HCT116 (cell line): ENCODE measurements around the gene ACAP3. TPM values are rescaled to one million over a fixed set of nuclear protein-coding genes. Genes with fewer than 3 reads are reported as not detected.

Source experiments
- ATAC-seq: fragments of 200-7000 bp; cut with Tn5 transposase; 2 replicates; pipeline ENCODE4 v1.9.1; 2020; ENCODE audit warnings: mild to moderate bottlenecking, moderate library complexity
- BruUV-seq: library from RNA; stranded (reverse); fragments of 400-500 nt; replicated peaks from 2 replicates; lab custom pipeline; 2021; lab: Mats Ljungman, UMichigan
- CTCF ChIA-PET: fragments of 300-600 bp; sonication (Branson Sonifier 250); formaldehyde crosslinking; loops from one replicate; lab custom pipeline; 2021; ENCODE audit warnings: antibody characterized with exemption; lab: Charles Lee
- POLR2A ChIA-PET: fragments of 300-600, 350-600 bp; sonication (Branson Sonifier 250); formaldehyde crosslinking; loops from one replicate; lab custom pipeline; 2021; ENCODE audit warnings: antibody characterized with exemption; lab: Charles Lee
- RAD21 ChIA-PET, 2 experiments: fragments of 300-600 bp; sonication (Branson Sonifier 250); formaldehyde crosslinking; loops; one replicate each; lab custom pipeline; 2023; ENCODE audit warnings: low total read pairs in 2 of 2; ENCODE audit not compliant: uncharacterized antibody in 2 of 2, unreplicated experiment in 2 of 2, low non-redundant PET in 1 of 2; lab: Charles Lee
- DNase-seq: peaks from one replicate; pipeline ENCODE4 v3.0.0-alpha.2; 2010; ENCODE audit warnings: low read depth, low spot score
- H2AFZ ChIP-seq: fragments of 200-600 bp; shearing (Covaris generic), sonication (generic); 2 replicates; pipeline ENCODE4 v1.6.1; 2017; ENCODE audit warnings: low read depth, mixed run types, mixed read lengths, antibody characterized with exemption, low read length; ENCODE audit not compliant: poor library complexity, severe bottlenecking
- H3K27ac ChIP-seq: 2 replicates; pipeline ENCODE4 v1.5.1; 2012; ENCODE audit warnings: low read depth, low read length
- H3K27me3 ChIP-seq: fragments of 200-600 bp; sonication (generic); 2 replicates; pipeline ENCODE4 v1.6.1; 2016; ENCODE audit warnings: mixed run types, low read length, mixed read lengths; ENCODE audit not compliant: insufficient read depth
- H3K36me3 ChIP-seq, 2 experiments: fragments of 200-500 bp in 1 of 2; fragments of 200-600 bp in 1 of 2; sonication (Bioruptor generic) in 1 of 2; sonication (generic) in 1 of 2; 2 replicates each; pipeline versions ENCODE4 v1.5.1 to v1.6.1; 2014 to 2016; ENCODE audit warnings: low read length in 2 of 2, inconsistent platforms in 1 of 2, mixed read lengths in 1 of 2, mixed run types in 1 of 2; ENCODE audit not compliant: insufficient read depth in 2 of 2, control insufficient read depth in 1 of 2
- H3K4me1 ChIP-seq, 2 experiments: fragments of 200-600 bp in 1 of 2; sonication (generic) in 1 of 2; 2 replicates each; pipeline versions ENCODE4 v1.5.1 to v1.6.1; 2012 to 2017; ENCODE audit warnings: low read length in 2 of 2, inconsistent platforms in 1 of 2, mild to moderate bottlenecking in 1 of 2, mixed read lengths in 1 of 2, mixed run types in 1 of 2, moderate library complexity in 1 of 2; ENCODE audit not compliant: insufficient read depth in 2 of 2, control insufficient read depth in 1 of 2
- H3K4me2 ChIP-seq: fragments of 200-600 bp; sonication (generic); 2 replicates; pipeline ENCODE4 v1.6.1; 2017; ENCODE audit warnings: mixed run types, low read length, mixed read lengths
- H3K4me3 ChIP-seq, 2 experiments: fragments of 200-600 bp in 1 of 2; sonication (generic) in 1 of 2; replicated peaks in 1 of 2; 2 replicates each; pipeline ENCODE4 v1.5.1; 2011 to 2016; ENCODE audit warnings: low read length in 2 of 2, control low read depth in 1 of 2, low read depth in 1 of 2, mild to moderate bottlenecking in 1 of 2, mixed read lengths in 1 of 2, mixed run types in 1 of 2
- H3K79me2 ChIP-seq: fragments of 200-600 bp; sonication (generic); 2 replicates; pipeline ENCODE4 v1.6.1; 2017; ENCODE audit warnings: mild to moderate bottlenecking, mixed run types, low read length, moderate library complexity, mixed read lengths; ENCODE audit not compliant: insufficient read depth
- H3K9ac ChIP-seq: fragments of 200-600 bp; sonication (generic); 2 replicates; pipeline ENCODE4 v1.6.1; 2016; ENCODE audit warnings: low read length, mixed read lengths
- H3K9me2 ChIP-seq: fragments of 200-600 bp; sonication (generic), shearing (Covaris generic); 2 replicates; pipeline ENCODE4 v1.6.1; 2017; ENCODE audit warnings: mixed run types, mild to moderate bottlenecking, moderate library complexity; ENCODE audit not compliant: insufficient read depth
- H3K9me3 ChIP-seq, 2 experiments: fragments of 200-500 bp in 1 of 2; fragments of 200-600 bp in 1 of 2; sonication (Bioruptor generic) in 1 of 2; sonication (generic) in 1 of 2; 2 replicates each; pipeline ENCODE4 v1.6.1; 2014 to 2017; ENCODE audit warnings: low read length in 2 of 2, mixed read lengths in 2 of 2, inconsistent platforms in 1 of 2, low read depth in 1 of 2, mild to moderate bottlenecking in 1 of 2, mixed run types in 1 of 2, moderate library complexity in 1 of 2; ENCODE audit not compliant: control insufficient read depth in 1 of 2, insufficient read depth in 1 of 2
- H4K20me1 ChIP-seq: fragments of 200-600 bp; sonication (generic), shearing (Covaris generic); 2 replicates; pipeline ENCODE4 v1.6.1; 2017; ENCODE audit warnings: mixed run types, mild to moderate bottlenecking, moderate library complexity; ENCODE audit not compliant: insufficient read depth
- CBX3 ChIP-seq: IDR thresholded peaks from 2 replicates; pipeline ENCODE4 v1.6.1; 2012; ENCODE audit warnings: low read depth
- CTCF ChIP-seq, 3 experiments: fragments of 200-600 bp in 1 of 3; sonication (generic) in 1 of 3; IDR thresholded peaks in 2 of 3; conservative IDR thresholded peaks in 1 of 3; 2 replicates each; pipeline ENCODE4 v1.5.1; 2012 to 2017; ENCODE audit warnings: low read depth in 2 of 3, low read length in 2 of 3, antibody characterized with exemption in 1 of 3, borderline replicate concordance in 1 of 3, control low read depth in 1 of 3, mild to moderate bottlenecking in 1 of 3, mixed read lengths in 1 of 3, mixed run types in 1 of 3, moderate library complexity in 1 of 3; ENCODE audit not compliant: insufficient read depth in 1 of 3
- EZH2 ChIP-seq: fragments of 200-600 bp; sonication (generic); IDR thresholded peaks from 2 replicates; pipeline ENCODE4 v1.6.1; 2017; ENCODE audit warnings: antibody characterized with exemption, mixed run types
- MAX ChIP-seq: IDR thresholded peaks from 2 replicates; pipeline ENCODE4 v1.6.1; 2012
- POLR2A ChIP-seq: IDR thresholded peaks from 2 replicates; pipeline ENCODE4 v1.7.0; 2011; ENCODE audit warnings: borderline replicate concordance; ENCODE audit not compliant: insufficient read depth, insufficient read length; ENCODE audit errors: extremely low read depth
- POLR2AphosphoS5 ChIP-seq: IDR thresholded peaks from 2 replicates; pipeline ENCODE4 v1.6.1; 2011; ENCODE audit warnings: mild to moderate bottlenecking, low read depth, low read length, moderate library complexity
- RAD21 ChIP-seq: IDR thresholded peaks from 2 replicates; pipeline ENCODE4 v1.6.1; 2012; ENCODE audit warnings: low read depth, mild to moderate bottlenecking
- ZNF274 ChIP-seq: fragments of 200-500 bp; sonication (Bioruptor generic); IDR thresholded peaks from 2 replicates; pipeline ENCODE4 v1.6.1; 2014; ENCODE audit warnings: mild to moderate bottlenecking, low read depth, low read length, inconsistent platforms
- intact Hi-C: fragments of 100-400 bp; cut with micrococcal nuclease; formaldehyde crosslinking; loops from 2 replicates; pipeline ENCODE4 v1.10.0; 2022
- total RNA-seq: library from RNA; stranded (reverse); gene quantifications from one replicate; pipeline ENCODE4 v1.2.1, GENCODE V29; 2021; ENCODE audit not compliant: unreplicated experiment

Gene ACAP3
- total RNA-seq, 1 experiment from 2014 or later = 38.8 TPM

- TF ChIP-seq RAD21 (no peak), ZNF274 (no peak)
These were observed 60.3 kb downstream of the ACAP3 start (continued) for GRCh38 chr1:1247341-1247913.

- Histone ChIP-seq H3K27me3 (no peaks in the 10 kb centered on the region), H3K4me3 (no peak within 1 kb of the TSS), H2AFZ (no peak within 1 kb of the TSS), H3K9me2 (no peaks in the 10 kb centered on the region), H3K4me2 (no peak within 1 kb of the TSS)
- POLR2A ChIA-PET = no interaction called here
- TF ChIP-seq CBX3 (no peak), POLR2AphosphoS5 (no peak), POLR2A (no peak), RAD21 (no peak), EZH2 (no peak), CTCF (IDR thresholded peaks at IDR 0.05 in 2 of 3, conservative IDR thresholded peaks at IDR 0.05 in 1 of 3; ENCODE audit: borderline replicate concordance in 1 of 3, insufficient read depth in 1 of 3, low read depth in 2 of 3, low read length in 2 of 3) (no peak), MAX (no peak)
- TF ChIP-seq, all 23 proteins: peak for 0
- DNase-seq (no peak), ATAC-seq (no peak)
- peaks cover 4 to 17% of the 10 kb centered on the region in 2 experiments; a peak in 3 of 4 replicates for H3K4me1 ChIP-seq
- H3K9ac ChIP-seq = no peak within 1 kb of the TSS
- no TSS peak for BruUV-seq
- intact Hi-C loops = no loop called here
- no peaks in the 10 kb centered on the region for H3K36me3 ChIP-seq
- no peaks in the 10 kb centered on the region for H3K79me2 ChIP-seq
- RAD21 ChIA-PET = no interaction called here
- CTCF ChIA-PET = no interaction called here
- H4K20me1 ChIP-seq = no peaks in the 10 kb centered on the region
- H3K9me3 ChIP-seq = no peaks in the 10 kb centered on the region
- no peak within 1 kb of the TSS; the same call in 1 of the 2 replicates for H3K27ac ChIP-seq
These were observed 61.0 kb downstream of the ACAP3 start, which contains the start of gene C1QTNF12 for GRCh38 chr1:1246577-1247340. C1QTNF12 (minus strand) TSS chr1:1246722; CDS start chr1:1246690, 32 bp downstream.
